GM21717 (cell line): ENCODE measurements around the gene RIMBP2.

ENCODE experiments used
- ATAC-seq: cut with Tn5 transposase; IDR thresholded peaks from one replicate; pipeline ENCODE4 v1.9.1; 2021; ENCODE audit warnings: mild to moderate bottlenecking, moderate library complexity; ENCODE audit not compliant: unreplicated experiment

The RIMBP2 gene

GRCh38 chr12:130491421-130492357, 224.4 kb downstream of the RIMBP2 start:
- ATAC-seq = no peak

- no peak for ATAC-seq
Measured at GRCh38 chr12:130490674-130491073, 225.4 kb downstream of the RIMBP2 start.

GRCh38 chr12:130489293-130489692, 226.8 kb downstream of the RIMBP2 start:
- ATAC-seq = no peak

GRCh38 chr12:130488358-130488710, 227.8 kb downstream of the RIMBP2 start:
- ATAC-seq = no peak

- ATAC-seq = no peak
Measured at GRCh38 chr12:130487636-130488357, 228.3 kb downstream of the RIMBP2 start.

GRCh38 chr12:130486891-130487416, 229.1 kb downstream of the RIMBP2 start:
- ATAC-seq = no peak

GRCh38 chr12:130486146-130486435, 230.0 kb downstream of the RIMBP2 start:
- ATAC-seq = no peak

- ATAC-seq = no peak
Measured at GRCh38 chr12:130485291-130486145, 230.6 kb downstream of the RIMBP2 start.

GRCh38 chr12:130484221-130484620, 231.9 kb downstream of the RIMBP2 start:
- ATAC-seq = no peak

GRCh38 chr12:130483616-130484180, 232.4 kb downstream of the RIMBP2 start:
- ATAC-seq = no peak

- no peak for ATAC-seq
Measured at GRCh38 chr12:130482448-130482847, 233.7 kb downstream of the RIMBP2 start.

GRCh38 chr12:130481392-130481879, 234.7 kb downstream of the RIMBP2 start:
- ATAC-seq = no peak

- no peak for ATAC-seq
Measured at GRCh38 chr12:130480887-130481286, 235.2 kb downstream of the RIMBP2 start.

- no peak for ATAC-seq
Measured at GRCh38 chr12:130480231-130480630, 235.9 kb downstream of the RIMBP2 start.

GRCh38 chr12:130479401-130480125, 236.5 kb downstream of the RIMBP2 start:
- no peak for ATAC-seq

- no peak for ATAC-seq
Measured at GRCh38 chr12:130478786-130479185, 237.3 kb downstream of the RIMBP2 start.

GRCh38 chr12:130477701-130478100, 238.4 kb downstream of the RIMBP2 start:
- no peak for ATAC-seq

GRCh38 chr12:130477266-130477665, 238.8 kb downstream of the RIMBP2 start:
- ATAC-seq = no peak

- ATAC-seq = no peak
Measured at GRCh38 chr12:130476451-130477135, 239.5 kb downstream of the RIMBP2 start.
